Neural progenitor cell (in vitro differentiated cells): ENCODE measurements around the gene RFX8. TPM values are rescaled to one million over a fixed set of nuclear protein-coding genes. Genes with fewer than 3 reads are reported as not detected.

Source experiments
- DNase-seq: peaks from one replicate; pipeline ENCODE4 v3.0.0-alpha.2; 2016; ENCODE audit warnings: low spot score
- H2AFZ ChIP-seq: fragments of 200-600 bp; sonication (generic); replicated peaks from 2 replicates; pipeline ENCODE4 v1.6.1; 2016; ENCODE audit warnings: antibody characterized with exemption
- H3F3A ChIP-seq: fragments of 200-600 bp; sonication (generic); 2 replicates; pipeline ENCODE4 v1.6.1; 2016; ENCODE audit warnings: antibody characterized with exemption, low read depth
- H3K27ac ChIP-seq: fragments of 200-600 bp; sonication (generic); 2 replicates; pipeline ENCODE4 v1.5.1; 2016; ENCODE audit warnings: mild to moderate bottlenecking
- H3K27me3 ChIP-seq: fragments of 200-600 bp; sonication (generic); 2 replicates; pipeline ENCODE4 v1.6.1; 2016; ENCODE audit warnings: mild to moderate bottlenecking, moderate library complexity
- H3K36me3 ChIP-seq: fragments of 200-600 bp; sonication (generic); 2 replicates; pipeline ENCODE4 v1.5.1; 2016
- H3K4me1 ChIP-seq: fragments of 200-600 bp; sonication (generic); 2 replicates; pipeline ENCODE4 v1.6.1; 2016; ENCODE audit warnings: mixed run types
- H3K4me2 ChIP-seq: fragments of 200-600 bp; sonication (generic); 2 replicates; pipeline ENCODE4 v1.6.1; 2016
- H3K4me3 ChIP-seq: fragments of 200-600 bp; sonication (generic); 2 replicates; pipeline ENCODE4 v1.5.1; 2016
- H3K79me2 ChIP-seq: fragments of 200-600 bp; sonication (generic); 2 replicates; pipeline ENCODE4 v1.6.1; 2016; ENCODE audit warnings: low read depth
- H3K9ac ChIP-seq: fragments of 200-600 bp; sonication (generic); 2 replicates; pipeline ENCODE4 v1.6.1; 2016
- H3K9me3 ChIP-seq: fragments of 200-600 bp; sonication (generic); 2 replicates; pipeline ENCODE4 v1.5.1; 2016; ENCODE audit warnings: low read depth
- H4K20me1 ChIP-seq: fragments of 200-600 bp; sonication (generic); 2 replicates; pipeline ENCODE4 v1.6.1; 2016; ENCODE audit warnings: low read depth
- H3K27ac Mint-ChIP-seq: 3 replicates; pipeline ENCODE4 v1.8.0; 2021; ENCODE audit warnings: mixed read lengths
- H3K27me3 Mint-ChIP-seq: 2 replicates; pipeline ENCODE4 v1.8.0; 2022; ENCODE audit warnings: low read depth, mild to moderate bottlenecking, inconsistent platforms, moderate library complexity, mixed read lengths; ENCODE audit not compliant: insufficient read depth
- H3K36me3 Mint-ChIP-seq: 3 replicates; pipeline ENCODE4 v1.8.0; 2021; ENCODE audit warnings: mixed read lengths
- H3K4me1 Mint-ChIP-seq: 3 replicates; pipeline ENCODE4 v1.8.0; 2021; ENCODE audit warnings: mixed read lengths
- H3K4me3 Mint-ChIP-seq: 3 replicates; pipeline ENCODE4 v1.8.0; 2021; ENCODE audit warnings: mild to moderate bottlenecking, moderate library complexity, mixed read lengths
- H3K9me3 Mint-ChIP-seq: 3 replicates; pipeline ENCODE4 v1.8.0; 2020; ENCODE audit warnings: mixed read lengths
- EZH2 ChIP-seq: fragments of 200-600 bp; sonication (generic); IDR thresholded peaks from 2 replicates; pipeline ENCODE4 v1.6.1; 2017; ENCODE audit warnings: antibody characterized with exemption, mild to moderate bottlenecking, moderate library complexity
- EZH2phosphoT487 ChIP-seq: fragments of 200-600 bp; sonication (generic); IDR thresholded peaks from 2 replicates; pipeline ENCODE4 v1.6.1; 2017; ENCODE audit warnings: antibody characterized with exemption
- total RNA-seq: library from RNA; depleted of rRNA; stranded (reverse); fragments of >200 nt; gene quantifications from 2 replicates; pipeline ENCODE4 v1.2.3, GENCODE V29; 2015; ENCODE audit warnings: low replicate concordance
- TF ChIP-seq, protein P1 (sequence below): fragments of 200-600 bp; sonication (generic); IDR thresholded peaks from 2 replicates; pipeline ENCODE4 v1.5.1; 2017; ENCODE audit warnings: antibody characterized with exemption, mild to moderate bottlenecking

Gene RFX8
- total RNA-seq, 1 donor from 2014 or later, result 0.37 TPM

DNA sequence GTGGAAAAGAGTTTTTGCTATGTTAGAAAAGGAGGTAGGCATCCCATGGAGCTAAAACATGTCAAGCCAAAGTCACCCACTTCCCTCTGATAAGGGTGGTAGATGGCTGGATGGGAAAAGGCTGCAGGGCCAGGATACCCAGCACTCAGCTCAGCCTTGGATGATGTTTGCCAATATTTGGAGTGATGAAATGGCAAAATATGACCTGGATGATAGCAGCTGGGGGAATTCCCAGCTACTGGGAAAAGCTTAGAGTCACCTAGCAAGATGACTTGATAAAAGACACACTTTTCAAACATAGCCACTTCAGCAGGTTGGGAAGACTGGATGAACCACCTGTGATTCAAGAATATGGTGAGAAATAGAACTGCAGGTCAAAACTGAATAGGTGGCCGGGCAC is 10.1 kb downstream of the RFX8 start:
- no peak overlapping the region for H3K9ac ChIP-seq
- H3K4me2 ChIP-seq, result no peak overlapping the region
- H3K4me3 Mint-ChIP-seq, result no peak overlapping the region
- H3K27ac Mint-ChIP-seq, result no peak overlapping the region
- H3K4me1 Mint-ChIP-seq, result peaks cover 31% of the 10 kb centered on the region
- H3K79me2 ChIP-seq, result no peaks in the 10 kb centered on the region
- no peaks in the 10 kb centered on the region for H3K9me3 ChIP-seq
- TF ChIP-seq, protein P1, sequence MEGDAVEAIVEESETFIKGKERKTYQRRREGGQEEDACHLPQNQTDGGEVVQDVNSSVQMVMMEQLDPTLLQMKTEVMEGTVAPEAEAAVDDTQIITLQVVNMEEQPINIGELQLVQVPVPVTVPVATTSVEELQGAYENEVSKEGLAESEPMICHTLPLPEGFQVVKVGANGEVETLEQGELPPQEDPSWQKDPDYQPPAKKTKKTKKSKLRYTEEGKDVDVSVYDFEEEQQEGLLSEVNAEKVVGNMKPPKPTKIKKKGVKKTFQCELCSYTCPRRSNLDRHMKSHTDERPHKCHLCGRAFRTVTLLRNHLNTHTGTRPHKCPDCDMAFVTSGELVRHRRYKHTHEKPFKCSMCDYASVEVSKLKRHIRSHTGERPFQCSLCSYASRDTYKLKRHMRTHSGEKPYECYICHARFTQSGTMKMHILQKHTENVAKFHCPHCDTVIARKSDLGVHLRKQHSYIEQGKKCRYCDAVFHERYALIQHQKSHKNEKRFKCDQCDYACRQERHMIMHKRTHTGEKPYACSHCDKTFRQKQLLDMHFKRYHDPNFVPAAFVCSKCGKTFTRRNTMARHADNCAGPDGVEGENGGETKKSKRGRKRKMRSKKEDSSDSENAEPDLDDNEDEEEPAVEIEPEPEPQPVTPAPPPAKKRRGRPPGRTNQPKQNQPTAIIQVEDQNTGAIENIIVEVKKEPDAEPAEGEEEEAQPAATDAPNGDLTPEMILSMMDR, result no peak
- TF ChIP-seq EZH2phosphoT487 (no peak), EZH2 (no peak)
- H3K9me3 Mint-ChIP-seq, result no peaks in the 10 kb centered on the region
- H4K20me1 ChIP-seq, result no peaks in the 10 kb centered on the region
- H3K36me3 Mint-ChIP-seq, result no peaks in the 10 kb centered on the region
- H3K27me3 Mint-ChIP-seq, result peaks cover 7% of the 10 kb centered on the region
- H3F3A ChIP-seq, result peaks cover 11% of the 10 kb centered on the region
- no peaks in the 10 kb centered on the region for H3K36me3 ChIP-seq
- no peak overlapping the region for H3K4me3 ChIP-seq
- H2AFZ ChIP-seq, result no peak overlapping the region
- H3K27ac ChIP-seq, result no peak overlapping the region
- no peaks in the 10 kb centered on the region for H3K27me3 ChIP-seq
- DNase-seq, result no peak
- peaks cover 19% of the 10 kb centered on the region for H3K4me1 ChIP-seq

DNA sequence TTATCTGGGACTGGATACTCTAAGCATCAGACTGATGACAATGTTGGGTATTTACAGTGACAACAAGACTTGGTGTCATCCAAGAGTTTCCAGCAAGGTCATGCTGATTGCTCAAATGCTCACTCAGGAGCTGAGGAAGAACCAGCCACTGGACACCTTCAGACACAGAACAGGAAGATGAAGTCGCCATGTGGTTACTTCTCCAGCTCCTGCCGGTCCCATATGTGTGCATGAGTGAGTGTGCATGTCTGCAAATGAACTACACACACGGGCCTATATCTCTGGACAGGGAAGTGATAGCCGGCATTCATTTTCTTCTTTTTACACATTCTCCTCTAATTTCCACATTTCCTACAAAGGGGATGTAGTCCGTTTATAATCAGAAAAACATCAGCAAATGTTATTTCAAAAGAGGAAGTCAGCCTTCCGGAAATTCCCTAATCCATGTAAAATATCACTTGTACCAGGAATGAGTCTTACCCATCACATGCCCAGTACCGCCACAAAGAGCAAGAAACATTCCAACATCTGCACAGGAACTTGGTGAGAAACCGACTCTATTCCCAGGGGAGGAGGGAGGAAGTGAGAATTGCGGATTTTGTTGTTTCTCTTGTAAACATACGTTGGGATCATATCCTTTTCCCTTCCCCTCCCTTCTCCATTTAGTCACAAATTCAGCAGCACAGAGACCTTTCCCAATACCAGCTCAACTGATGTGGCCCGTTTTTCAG is 10.8 kb downstream of the RFX8 start:
- no peak overlapping the region for H2AFZ ChIP-seq
- Mint-ChIP-seq H3K27me3 (peaks cover 5% of the 10 kb centered on the region), H3K4me1 (peaks cover 31% of the 10 kb centered on the region), H3K36me3 (no peaks in the 10 kb centered on the region), H3K4me3 (no peak overlapping the region), H3K9me3 (no peaks in the 10 kb centered on the region), H3K27ac (no peak overlapping the region)
- H3K9me3 ChIP-seq, result no peaks in the 10 kb centered on the region
- DNase-seq, result no peak
- TF ChIP-seq EZH2phosphoT487, result no peak
- TF ChIP-seq, protein P1, result no peak
- no peak for TF ChIP-seq EZH2
- H3K4me3 ChIP-seq, result no peak overlapping the region
- H3K4me2 ChIP-seq, result no peak overlapping the region
- no peaks in the 10 kb centered on the region for H3K27me3 ChIP-seq
- peaks cover 11% of the 10 kb centered on the region for H3F3A ChIP-seq
- H3K79me2 ChIP-seq, result no peaks in the 10 kb centered on the region
- no peaks in the 10 kb centered on the region for H4K20me1 ChIP-seq
- H3K9ac ChIP-seq, result no peak overlapping the region
- peaks cover 19% of the 10 kb centered on the region for H3K4me1 ChIP-seq
- no peaks in the 10 kb centered on the region for H3K36me3 ChIP-seq
- no peak overlapping the region for H3K27ac ChIP-seq

DNA sequence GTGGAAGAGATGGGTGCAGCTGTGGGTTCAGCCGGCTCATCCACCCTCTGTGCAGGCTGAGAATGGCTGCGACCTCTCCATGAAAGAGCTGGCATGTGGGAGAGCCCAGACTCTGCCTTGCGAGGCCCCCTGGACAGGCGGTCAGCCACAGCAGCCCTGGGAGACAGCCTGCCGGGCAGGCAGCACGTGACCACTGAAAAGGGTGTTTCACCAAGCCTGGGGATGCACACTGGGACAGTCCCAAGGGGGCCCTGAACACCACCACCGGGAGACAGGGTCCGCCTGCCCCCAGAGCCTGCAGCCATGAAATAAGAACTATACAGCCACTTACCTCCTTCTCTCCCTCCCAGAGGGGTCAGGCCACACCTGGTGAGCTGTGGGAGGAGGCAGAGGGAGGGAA is 11.5 kb downstream of the RFX8 start:
- TF ChIP-seq, protein P1, result no peak
- TF ChIP-seq EZH2phosphoT487 (no peak), EZH2 (no peak)
- Mint-ChIP-seq H3K4me1 (peaks cover 31% of the 10 kb centered on the region), H3K27ac (no peak overlapping the region), H3K36me3 (no peaks in the 10 kb centered on the region), H3K27me3 (peaks cover 3% of the 10 kb centered on the region), H3K9me3 (no peaks in the 10 kb centered on the region), H3K4me3 (no peak overlapping the region)
- H3K27ac ChIP-seq, result no peak overlapping the region
- H3K27me3 ChIP-seq, result no peaks in the 10 kb centered on the region
- no peaks in the 10 kb centered on the region for H3K79me2 ChIP-seq
- H3K9me3 ChIP-seq, result no peaks in the 10 kb centered on the region
- H3K4me3 ChIP-seq, result no peak overlapping the region
- H3K9ac ChIP-seq, result no peak overlapping the region
- H3K4me1 ChIP-seq, result peaks cover 19% of the 10 kb centered on the region
- DNase-seq, result no peak
- H2AFZ ChIP-seq, result no peak overlapping the region
- no peaks in the 10 kb centered on the region for H3K36me3 ChIP-seq
- no peaks in the 10 kb centered on the region for H4K20me1 ChIP-seq
- H3K4me2 ChIP-seq, result no peak overlapping the region
- H3F3A ChIP-seq, result peaks cover 11% of the 10 kb centered on the region
